DND-41 (cell line): ENCODE data around the gene RNF186.

Experiments
- EZH2 ChIP-seq: IDR thresholded peaks from 3 replicates; pipeline ENCODE4 v1.6.1; 2012; ENCODE audit warnings: borderline replicate concordance, low read depth, mild to moderate bottlenecking, moderate library complexity, low read length, inconsistent platforms; ENCODE audit not compliant: severe bottlenecking
- TF ChIP-seq, protein P1 (sequence below): IDR thresholded peaks from 2 replicates; pipeline ENCODE4 v1.5.1; 2012; ENCODE audit warnings: borderline replicate concordance, low read length, moderate library complexity, mild to moderate bottlenecking; ENCODE audit not compliant: poor library complexity, severe bottlenecking; ENCODE audit errors: extremely low read depth

DNA sequence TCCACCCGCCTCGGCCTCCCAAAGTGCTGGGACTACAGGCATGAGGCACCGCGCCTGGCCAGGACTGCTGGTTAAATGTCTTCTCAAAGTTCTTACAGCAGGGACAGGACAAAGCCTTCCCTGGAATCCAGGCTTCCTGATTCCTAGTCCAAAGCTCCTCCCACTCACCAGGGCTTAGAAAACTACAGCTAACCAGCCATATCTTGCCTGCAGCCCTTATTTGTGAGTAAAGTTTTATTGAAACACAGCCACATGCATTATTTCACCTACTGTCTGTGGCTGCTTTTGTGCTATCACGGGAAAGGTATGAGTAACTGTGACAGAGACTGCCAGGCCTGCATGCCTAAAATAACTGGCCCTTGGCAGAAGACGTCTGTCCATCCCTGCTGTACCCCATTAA is 39.8 kb downstream of the RNF186 start:
- TF ChIP-seq, protein P1, sequence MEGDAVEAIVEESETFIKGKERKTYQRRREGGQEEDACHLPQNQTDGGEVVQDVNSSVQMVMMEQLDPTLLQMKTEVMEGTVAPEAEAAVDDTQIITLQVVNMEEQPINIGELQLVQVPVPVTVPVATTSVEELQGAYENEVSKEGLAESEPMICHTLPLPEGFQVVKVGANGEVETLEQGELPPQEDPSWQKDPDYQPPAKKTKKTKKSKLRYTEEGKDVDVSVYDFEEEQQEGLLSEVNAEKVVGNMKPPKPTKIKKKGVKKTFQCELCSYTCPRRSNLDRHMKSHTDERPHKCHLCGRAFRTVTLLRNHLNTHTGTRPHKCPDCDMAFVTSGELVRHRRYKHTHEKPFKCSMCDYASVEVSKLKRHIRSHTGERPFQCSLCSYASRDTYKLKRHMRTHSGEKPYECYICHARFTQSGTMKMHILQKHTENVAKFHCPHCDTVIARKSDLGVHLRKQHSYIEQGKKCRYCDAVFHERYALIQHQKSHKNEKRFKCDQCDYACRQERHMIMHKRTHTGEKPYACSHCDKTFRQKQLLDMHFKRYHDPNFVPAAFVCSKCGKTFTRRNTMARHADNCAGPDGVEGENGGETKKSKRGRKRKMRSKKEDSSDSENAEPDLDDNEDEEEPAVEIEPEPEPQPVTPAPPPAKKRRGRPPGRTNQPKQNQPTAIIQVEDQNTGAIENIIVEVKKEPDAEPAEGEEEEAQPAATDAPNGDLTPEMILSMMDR: no peak
- no peak for TF ChIP-seq EZH2
